Astrocyte (in vitro differentiated cells and primary cell): ENCODE data around the gene RRBP1. TPM values are rescaled to one million over a fixed set of nuclear protein-coding genes. Genes with fewer than 3 reads are reported as not detected.

ENCODE experiments used
- DNase-seq: peaks from one replicate; pipeline ENCODE4 v3.0.0-alpha.2; 2010; ENCODE audit warnings: low read depth
- FAIRE-seq: peaks from 2 replicates; lab custom pipeline; 2011; peaks lifted over from hg19 to GRCh38; lab: Jason Lieb, UNC
- H2AFZ ChIP-seq: 2 replicates; pipeline ENCODE4 v1.6.0; 2012; ENCODE audit warnings: low read depth, low read length, inconsistent platforms
- H3K27ac ChIP-seq: 2 replicates; pipeline ENCODE4 v1.5.1; 2011; ENCODE audit warnings: low read depth, low read length, inconsistent platforms
- H3K27me3 ChIP-seq: 2 replicates; pipeline ENCODE4 v1.6.0; 2011; ENCODE audit warnings: low read length, inconsistent platforms; ENCODE audit not compliant: insufficient read depth
- H3K36me3 ChIP-seq: 2 replicates; pipeline ENCODE4 v1.5.1; 2011; ENCODE audit warnings: low read length, inconsistent platforms; ENCODE audit not compliant: insufficient read depth
- H3K4me1 ChIP-seq: 2 replicates; pipeline ENCODE4 v1.5.1; 2011; ENCODE audit warnings: low read length, inconsistent platforms; ENCODE audit not compliant: insufficient read depth
- H3K4me2 ChIP-seq: 2 replicates; pipeline ENCODE4 v1.6.0; 2012; ENCODE audit warnings: low read length, inconsistent platforms
- H3K4me3 ChIP-seq: 2 replicates; pipeline ENCODE4 v1.5.1; 2011; ENCODE audit warnings: low read depth, mild to moderate bottlenecking, low read length, inconsistent platforms; ENCODE audit not compliant: insufficient read depth
- H3K79me2 ChIP-seq: 2 replicates; pipeline ENCODE4 v1.6.0; 2012; ENCODE audit warnings: mild to moderate bottlenecking, low read length, inconsistent platforms; ENCODE audit not compliant: insufficient read depth
- H3K9ac ChIP-seq: 2 replicates; pipeline ENCODE4 v1.6.0; 2012; ENCODE audit warnings: mild to moderate bottlenecking, low read length, inconsistent platforms
- H3K9me3 ChIP-seq: 2 replicates; pipeline ENCODE4 v1.5.1; 2012; ENCODE audit warnings: low read depth, mild to moderate bottlenecking, low read length, inconsistent platforms; ENCODE audit not compliant: insufficient read depth
- H4K20me1 ChIP-seq: 2 replicates; pipeline ENCODE4 v1.6.0; 2012; ENCODE audit warnings: low read length, inconsistent platforms; ENCODE audit not compliant: insufficient read depth
- H3K27ac Mint-ChIP-seq: one replicate; pipeline ENCODE4 v1.8.0; 2021; ENCODE audit warnings: mild to moderate bottlenecking, mixed read lengths; ENCODE audit not compliant: unreplicated experiment
- H3K27me3 Mint-ChIP-seq: one replicate; pipeline ENCODE4 v1.8.0; 2021; ENCODE audit warnings: low read depth, mixed read lengths; ENCODE audit not compliant: unreplicated experiment
- H3K36me3 Mint-ChIP-seq: one replicate; pipeline ENCODE4 v1.8.0; 2021; ENCODE audit warnings: low read depth, mixed read lengths; ENCODE audit not compliant: unreplicated experiment
- H3K4me1 Mint-ChIP-seq: one replicate; pipeline ENCODE4 v1.8.0; 2021; ENCODE audit warnings: low read depth, mixed read lengths; ENCODE audit not compliant: unreplicated experiment
- H3K4me3 Mint-ChIP-seq: one replicate; pipeline ENCODE4 v1.8.0; 2021; ENCODE audit warnings: mild to moderate bottlenecking, moderate library complexity, mixed read lengths; ENCODE audit not compliant: unreplicated experiment
- H3K9me3 Mint-ChIP-seq: one replicate; pipeline ENCODE4 v1.8.0; 2021; ENCODE audit warnings: mild to moderate bottlenecking, mixed read lengths; ENCODE audit not compliant: unreplicated experiment
- EZH2 ChIP-seq: IDR thresholded peaks from 2 replicates; pipeline ENCODE4 v1.6.1; 2012; ENCODE audit warnings: mild to moderate bottlenecking, low read length, inconsistent platforms; ENCODE audit not compliant: insufficient read depth
- total RNA-seq: library from RNA; stranded (reverse); gene quantifications from 2 replicates; pipeline ENCODE4 v1.2.1, GENCODE V29; 2021
- TF ChIP-seq, protein P1 (sequence below): IDR thresholded peaks from 2 replicates; pipeline ENCODE4 v1.5.1; 2011; ENCODE audit warnings: low read depth, mild to moderate bottlenecking, inconsistent platforms, low read length, moderate library complexity; ENCODE audit not compliant: insufficient read depth

Gene RRBP1
- total RNA-seq, 1 donor from 2014 or later: 347 TPM

DNA sequence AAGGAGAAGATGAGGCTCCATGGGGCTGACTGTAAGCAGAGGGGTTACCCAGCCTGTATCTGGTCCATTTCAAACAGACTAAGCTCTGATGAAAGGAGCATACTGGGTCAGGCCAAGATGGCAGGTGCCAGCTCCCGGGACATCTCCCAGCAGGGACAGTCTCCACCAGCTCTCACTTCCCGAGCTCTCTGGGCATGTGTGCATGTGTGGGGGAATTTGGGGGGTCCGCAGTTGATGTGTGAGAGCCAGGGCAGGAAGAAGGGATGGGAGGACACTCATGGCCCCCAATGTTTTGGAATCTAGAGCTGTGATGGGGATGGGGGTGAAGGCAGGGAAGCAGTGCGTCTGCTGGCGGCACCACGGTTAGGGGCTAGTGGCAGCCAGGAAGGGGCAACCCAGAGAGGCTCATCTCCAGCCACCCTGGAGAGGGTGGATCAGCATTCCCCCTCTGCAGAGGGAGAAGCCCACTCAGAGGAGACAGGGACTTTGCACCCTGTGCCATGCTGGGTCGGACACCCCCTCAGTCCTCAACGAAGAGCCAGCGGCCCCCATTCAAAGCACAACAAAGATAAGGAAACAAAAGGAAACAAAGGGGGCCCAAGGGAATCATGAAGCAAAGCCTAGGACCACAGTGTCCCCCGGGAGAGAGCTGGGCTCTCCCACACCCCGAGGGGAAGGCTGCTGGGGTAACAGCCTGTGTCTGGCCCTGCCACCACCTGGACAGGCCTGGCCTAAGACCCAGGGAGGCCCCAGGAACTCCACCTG, 59.8 kb downstream of the RRBP1 start:
- H3K4me1 Mint-ChIP-seq: no peaks in the 10 kb centered on the region
- no peak overlapping the region for H3K4me3 Mint-ChIP-seq
- no peaks in the 10 kb centered on the region for H3K27me3 Mint-ChIP-seq
- Histone ChIP-seq H3K27me3 (no peaks in the 10 kb centered on the region), H4K20me1 (peaks cover 98% of the 10 kb centered on the region), H3K4me2 (no peak overlapping the region), H2AFZ (no peak overlapping the region), H3K4me3 (no peak overlapping the region), H3K9ac (no peak overlapping the region), H3K9me3 (no peaks in the 10 kb centered on the region), H3K27ac (no peak overlapping the region), H3K4me1 (no peaks in the 10 kb centered on the region), H3K36me3 (peaks cover 39% of the 10 kb centered on the region), H3K79me2 (peaks cover 18% of the 10 kb centered on the region)
- H3K36me3 Mint-ChIP-seq: peaks cover 9% of the 10 kb centered on the region
- TF ChIP-seq, protein P1, sequence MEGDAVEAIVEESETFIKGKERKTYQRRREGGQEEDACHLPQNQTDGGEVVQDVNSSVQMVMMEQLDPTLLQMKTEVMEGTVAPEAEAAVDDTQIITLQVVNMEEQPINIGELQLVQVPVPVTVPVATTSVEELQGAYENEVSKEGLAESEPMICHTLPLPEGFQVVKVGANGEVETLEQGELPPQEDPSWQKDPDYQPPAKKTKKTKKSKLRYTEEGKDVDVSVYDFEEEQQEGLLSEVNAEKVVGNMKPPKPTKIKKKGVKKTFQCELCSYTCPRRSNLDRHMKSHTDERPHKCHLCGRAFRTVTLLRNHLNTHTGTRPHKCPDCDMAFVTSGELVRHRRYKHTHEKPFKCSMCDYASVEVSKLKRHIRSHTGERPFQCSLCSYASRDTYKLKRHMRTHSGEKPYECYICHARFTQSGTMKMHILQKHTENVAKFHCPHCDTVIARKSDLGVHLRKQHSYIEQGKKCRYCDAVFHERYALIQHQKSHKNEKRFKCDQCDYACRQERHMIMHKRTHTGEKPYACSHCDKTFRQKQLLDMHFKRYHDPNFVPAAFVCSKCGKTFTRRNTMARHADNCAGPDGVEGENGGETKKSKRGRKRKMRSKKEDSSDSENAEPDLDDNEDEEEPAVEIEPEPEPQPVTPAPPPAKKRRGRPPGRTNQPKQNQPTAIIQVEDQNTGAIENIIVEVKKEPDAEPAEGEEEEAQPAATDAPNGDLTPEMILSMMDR: no peak
- TF ChIP-seq EZH2: no peak
- no peak overlapping the region for H3K27ac Mint-ChIP-seq
- H3K9me3 Mint-ChIP-seq: no peaks in the 10 kb centered on the region
- FAIRE-seq (no peak), DNase-seq (no peak)

- no peaks in the 10 kb centered on the region for H3K27me3 ChIP-seq
- H3K27ac ChIP-seq: no peak overlapping the region
- H2AFZ ChIP-seq: no peak overlapping the region
- TF ChIP-seq EZH2: no peak
- TF ChIP-seq, protein P1: no peak
- Mint-ChIP-seq H3K9me3 (no peaks in the 10 kb centered on the region), H3K4me1 (no peaks in the 10 kb centered on the region), H3K27ac (no peak overlapping the region), H3K36me3 (peaks cover 9% of the 10 kb centered on the region), H3K27me3 (no peaks in the 10 kb centered on the region), H3K4me3 (no peak overlapping the region)
- H3K36me3 ChIP-seq: peaks cover 43% of the 10 kb centered on the region
- FAIRE-seq (no peak), DNase-seq (no peak)
- H4K20me1 ChIP-seq: peaks cover 98% of the 10 kb centered on the region
- H3K4me3 ChIP-seq: no peak overlapping the region
- H3K79me2 ChIP-seq: peaks cover 9% of the 10 kb centered on the region
- H3K9ac ChIP-seq: no peak overlapping the region
- H3K4me1 ChIP-seq: no peaks in the 10 kb centered on the region
- H3K9me3 ChIP-seq: no peaks in the 10 kb centered on the region
- no peak overlapping the region for H3K4me2 ChIP-seq
Observed at GRCh38 chr20:17621229-17621968, 60.6 kb downstream of the RRBP1 start.
